Stomach (tissue), 4 donors: ENCODE results near the gene CYBA.

Source experiments
- POLR2A ChIP-seq, 4 donors: fragments of 450-650 bp; IDR thresholded peaks; one replicate each; pipeline ENCODE4 v1.6.1; 2016; ENCODE audit warnings: antibody characterized with exemption in 4 of 4, control low read depth in 2 of 4, mild to moderate bottlenecking in 1 of 4, moderate library complexity in 1 of 4
- POLR2AphosphoS5 ChIP-seq, 3 donors: sonication (generic); formaldehyde crosslinking; IDR thresholded peaks; one replicate each; pipeline ENCODE4 v1.6.1; 2016; ENCODE audit warnings: antibody characterized with exemption in 3 of 3
- TF ChIP-seq, protein P1 (sequence below), 7 experiments: fragments of 450-650 bp in 4 of 7; fragments of 200-600 bp in 3 of 7; sonication (generic) in 3 of 7; IDR thresholded peaks; one replicate each; pipeline ENCODE4 v1.5.1; 2016 to 2019; ENCODE audit warnings: antibody characterized with exemption in 7 of 7, control low read depth in 2 of 7, mild to moderate bottlenecking in 1 of 7

- TF ChIP-seq, protein P1, sequence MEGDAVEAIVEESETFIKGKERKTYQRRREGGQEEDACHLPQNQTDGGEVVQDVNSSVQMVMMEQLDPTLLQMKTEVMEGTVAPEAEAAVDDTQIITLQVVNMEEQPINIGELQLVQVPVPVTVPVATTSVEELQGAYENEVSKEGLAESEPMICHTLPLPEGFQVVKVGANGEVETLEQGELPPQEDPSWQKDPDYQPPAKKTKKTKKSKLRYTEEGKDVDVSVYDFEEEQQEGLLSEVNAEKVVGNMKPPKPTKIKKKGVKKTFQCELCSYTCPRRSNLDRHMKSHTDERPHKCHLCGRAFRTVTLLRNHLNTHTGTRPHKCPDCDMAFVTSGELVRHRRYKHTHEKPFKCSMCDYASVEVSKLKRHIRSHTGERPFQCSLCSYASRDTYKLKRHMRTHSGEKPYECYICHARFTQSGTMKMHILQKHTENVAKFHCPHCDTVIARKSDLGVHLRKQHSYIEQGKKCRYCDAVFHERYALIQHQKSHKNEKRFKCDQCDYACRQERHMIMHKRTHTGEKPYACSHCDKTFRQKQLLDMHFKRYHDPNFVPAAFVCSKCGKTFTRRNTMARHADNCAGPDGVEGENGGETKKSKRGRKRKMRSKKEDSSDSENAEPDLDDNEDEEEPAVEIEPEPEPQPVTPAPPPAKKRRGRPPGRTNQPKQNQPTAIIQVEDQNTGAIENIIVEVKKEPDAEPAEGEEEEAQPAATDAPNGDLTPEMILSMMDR (IDR thresholded peaks at IDR 0.05): no peak
- peak in 1 of 3 donors; percentile 19 for TF ChIP-seq POLR2AphosphoS5 (IDR thresholded peaks at IDR 0.05)
- TF ChIP-seq POLR2A (IDR thresholded peaks at IDR 0.05): no peak
Observed at GRCh38 chr16:88619859-88620815, 30.7 kb downstream of the CYBA start.
